ENCODE data around the gene PDLIM1.

- TF ChIP-seq CTCF (IDR thresholded peaks at IDR 0.05 in 8 of 11, conservative IDR thresholded peaks at IDR 0.05 in 3 of 11) (no peak), POLR2A (IDR thresholded peaks at IDR 0.05) (no peak)
Measured at GRCh38 chr10:95262763-95263518, 27.9 kb downstream of the PDLIM1 start.
